Activated CD8-positive, alpha-beta memory T cell treated with anti-CD3 and anti-CD28 coated beads, Interleukin-2, amount 50 U/mL, for 4 hours (primary cell): Measurements from ENCODE around the gene CNTLN.
"Not testable (repeated sequence)": the region's sequence is repeated elsewhere in the genome, so short reads cannot be mapped to it uniquely, and the experiment has no call there.

Source experiments
- DNase-seq: peaks from one replicate; pipeline ENCODE4 v3.0.0-alpha.2; 2020

The CNTLN gene

GRCh38 chr9:17422994-17423680 is 288.3 kb downstream of the CNTLN start:
- no peak for DNase-seq

DNA sequence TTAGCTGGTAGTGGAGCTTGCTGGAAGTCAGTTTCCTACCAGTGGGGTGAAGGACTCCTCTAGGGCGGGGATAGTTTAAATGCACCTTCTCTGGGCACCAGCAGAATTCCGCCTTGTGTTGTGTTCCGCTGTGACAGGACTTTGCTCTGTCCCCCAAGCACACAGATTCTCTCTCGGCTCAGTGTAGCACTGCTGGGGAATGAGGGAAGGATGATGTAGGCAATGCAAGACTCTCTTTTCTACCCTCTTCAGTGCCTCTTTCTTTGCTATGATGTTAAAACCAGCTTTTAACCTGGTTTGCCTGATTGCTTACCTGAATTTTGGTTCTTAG is 288.8 kb downstream of the CNTLN start:
- DNase-seq = no peak

GRCh38 chr9:17425384-17425783 is 290.5 kb downstream of the CNTLN start:
- no peak for DNase-seq

GRCh38 chr9:17433526-17433925 is 298.7 kb downstream of the CNTLN start:
- no peak for DNase-seq

- no peak for DNase-seq
Measured at GRCh38 chr9:17436854-17437253, 302.0 kb downstream of the CNTLN start.

GRCh38 chr9:17437813-17438212 is 303.0 kb downstream of the CNTLN start:
- no peak for DNase-seq

GRCh38 chr9:17445126-17445525 is 310.3 kb downstream of the CNTLN start:
- DNase-seq = not testable (repeated sequence)

DNA sequence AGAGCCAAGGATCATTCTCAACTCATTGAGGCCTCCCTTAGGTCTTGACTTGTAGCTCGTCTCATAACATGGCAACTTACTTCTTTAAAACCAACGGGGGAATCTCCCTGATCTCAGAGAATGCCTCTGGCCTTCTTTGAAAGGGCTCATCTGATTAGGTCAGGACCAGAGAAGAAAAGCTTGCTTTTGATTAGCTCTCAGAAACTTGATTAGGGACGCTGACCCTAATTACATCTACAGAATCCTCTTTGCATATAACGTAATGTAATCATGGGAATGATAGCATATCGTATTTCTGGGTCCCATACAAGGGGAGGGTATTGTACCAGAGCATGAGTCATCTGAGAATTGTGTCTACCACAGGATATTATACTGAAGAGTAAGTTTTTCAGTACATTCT is 318.9 kb downstream of the CNTLN start:
- DNase-seq = no peak

DNA sequence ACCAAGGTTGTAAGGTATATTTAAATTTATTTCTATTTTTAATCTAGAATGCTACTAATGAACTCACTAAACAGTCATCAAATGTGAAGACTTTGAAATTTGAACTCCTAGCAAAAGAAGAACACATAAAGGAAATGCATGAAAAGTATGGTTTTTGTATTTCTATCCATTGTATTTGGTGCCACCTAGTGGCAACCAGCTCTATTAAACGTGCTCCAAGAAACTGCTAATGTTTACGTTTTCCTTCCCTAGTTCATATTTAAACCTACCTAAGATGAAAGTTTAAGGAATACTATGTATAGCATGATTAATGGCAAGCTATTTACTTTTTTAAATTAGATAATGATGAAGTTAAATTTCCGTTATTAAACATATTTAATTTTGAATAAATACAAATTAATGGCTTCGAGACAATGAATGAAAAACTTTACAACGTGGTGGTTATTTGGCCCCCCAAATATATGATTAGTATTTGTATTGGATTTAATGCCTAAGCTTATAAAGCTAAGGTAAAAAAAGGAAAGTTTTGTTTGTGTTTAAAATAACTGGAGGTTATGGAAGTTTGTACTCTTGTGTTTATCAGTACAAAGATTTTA is 328.1 kb downstream of the CNTLN start:
- no peak for DNase-seq

DNA sequence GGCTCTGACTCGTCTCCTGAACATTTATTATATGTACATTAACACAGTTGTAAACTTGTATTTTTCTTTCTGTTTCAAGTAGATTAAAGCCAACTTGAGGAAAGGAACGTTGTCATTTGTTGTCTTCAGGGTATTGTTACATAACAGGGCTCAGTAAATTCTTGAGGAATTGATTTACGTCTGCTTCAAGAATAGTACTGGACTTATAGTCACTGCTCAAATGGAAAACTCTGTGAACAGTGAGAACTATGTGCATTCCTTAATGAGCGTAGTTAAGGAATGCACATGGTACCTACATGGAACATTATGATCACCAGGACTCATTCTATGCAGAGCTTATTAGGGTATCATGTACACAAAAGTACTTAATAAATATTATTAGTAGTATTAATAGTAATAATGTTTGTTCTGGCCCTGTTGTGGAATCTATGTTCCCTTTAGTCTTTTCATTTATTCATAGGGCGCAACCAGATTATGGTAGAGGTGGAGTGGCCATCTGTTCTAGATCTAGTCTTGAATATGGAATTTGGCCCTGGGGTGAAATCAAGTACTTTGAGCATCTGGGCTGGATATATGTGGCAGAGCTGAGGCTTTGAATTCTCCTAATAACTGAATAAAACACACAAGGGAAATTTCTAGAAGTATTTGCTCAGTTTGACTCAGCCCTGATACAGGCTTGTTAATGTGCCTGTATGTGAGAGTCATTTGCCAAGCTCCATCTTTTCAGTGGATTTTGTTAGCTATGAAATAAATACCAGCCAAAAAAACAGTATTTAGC is 335.4 kb downstream of the CNTLN start:
- no peak for DNase-seq

GRCh38 chr9:17472126-17472525 is 337.3 kb downstream of the CNTLN start:
- no peak for DNase-seq

DNA sequence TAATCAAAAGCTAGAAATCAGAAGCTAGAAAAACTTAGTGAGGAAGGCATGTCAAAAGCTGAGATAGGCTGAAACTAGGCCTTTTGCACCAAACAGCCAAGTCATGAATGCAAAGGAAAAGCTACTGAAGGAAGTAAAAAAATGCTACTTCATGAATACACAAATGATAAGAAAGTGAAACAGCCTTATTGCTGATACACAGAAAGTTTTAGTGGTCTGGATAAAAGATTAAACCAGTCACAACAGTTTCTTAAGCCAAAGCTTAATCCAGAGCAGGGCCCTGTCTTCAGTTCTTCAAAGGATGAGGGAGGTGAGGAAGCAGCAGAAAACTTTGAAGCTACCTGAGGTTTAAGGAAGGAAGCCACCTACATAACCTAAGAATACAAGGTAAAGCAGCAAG is 341.6 kb downstream of the CNTLN start:
- DNase-seq = no peak

DNA sequence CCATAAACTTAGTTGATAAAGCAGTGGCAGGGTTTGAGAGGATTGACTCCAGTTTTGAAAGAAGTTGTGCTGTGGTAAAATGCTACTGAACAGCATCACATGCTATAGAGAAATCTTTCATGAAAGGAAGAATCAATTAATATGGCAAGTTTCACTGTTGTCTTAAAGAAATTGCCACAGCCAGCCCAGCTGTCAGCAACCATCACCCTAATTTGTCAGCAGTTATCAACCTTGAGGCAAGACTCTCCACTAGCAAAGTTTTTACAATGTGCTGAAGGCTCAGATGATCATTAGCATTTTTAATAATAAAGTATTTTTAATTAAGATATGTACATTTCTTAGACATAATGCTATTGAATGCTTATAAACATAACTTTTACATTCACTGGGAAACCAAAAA is 343.0 kb downstream of the CNTLN start:
- no peak for DNase-seq

DNA sequence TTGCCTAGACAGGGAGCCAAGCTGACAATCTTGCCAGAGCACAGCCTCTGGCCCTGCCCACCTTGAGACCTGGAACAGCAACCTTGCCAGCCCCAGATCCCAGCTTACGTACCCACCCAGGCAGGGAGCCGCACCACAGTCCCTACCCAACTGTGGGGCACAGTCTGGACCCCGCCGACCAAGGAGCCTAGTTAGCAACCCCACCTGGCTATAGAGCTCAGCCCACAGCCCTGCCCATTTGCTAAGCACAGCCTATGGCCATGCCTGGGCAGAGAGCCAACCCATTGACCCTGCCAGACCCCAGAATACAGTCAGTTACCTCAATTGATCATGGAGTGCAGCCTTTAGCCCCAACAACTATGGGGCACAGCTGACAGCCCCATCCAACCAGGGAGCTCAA is 346.1 kb downstream of the CNTLN start:
- no peak for DNase-seq

DNA sequence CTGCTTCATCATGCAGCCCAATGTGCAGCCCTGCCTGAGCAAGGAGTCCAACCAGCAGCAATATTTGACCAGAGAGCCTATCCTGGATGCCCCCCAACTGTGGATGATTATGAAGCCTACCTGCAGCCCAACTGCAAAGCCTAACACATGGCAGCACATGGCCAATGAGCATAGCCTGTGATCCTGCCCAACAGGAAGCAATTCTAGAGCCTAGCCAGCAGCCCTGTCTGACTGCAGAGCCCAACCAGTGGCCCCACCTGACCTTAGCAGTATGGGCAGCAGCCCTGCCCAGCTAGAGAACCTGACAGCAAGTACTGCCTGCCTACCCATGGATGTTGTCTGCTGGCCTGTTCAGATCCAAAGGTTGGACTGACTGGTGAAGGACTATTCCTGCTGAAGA is 346.7 kb downstream of the CNTLN start:
- no peak for DNase-seq

DNA sequence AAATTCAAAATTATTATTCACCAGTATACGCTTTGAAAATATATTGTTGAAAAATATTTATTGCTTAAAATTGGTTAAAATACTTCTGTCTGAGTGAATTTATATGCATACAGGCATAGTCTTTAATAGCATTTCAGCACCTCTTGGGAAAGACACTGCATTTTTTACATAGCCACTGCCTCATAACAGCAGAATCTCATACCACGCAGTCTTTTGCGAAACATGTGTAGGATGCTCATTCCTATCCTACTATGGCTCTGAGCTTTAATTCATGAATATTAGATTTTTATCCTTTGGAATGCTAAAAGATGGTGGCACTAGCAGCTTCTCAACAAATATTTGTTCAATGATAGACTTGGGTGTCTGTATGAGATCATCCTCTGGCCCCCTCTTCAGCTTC is 350.1 kb downstream of the CNTLN start:
- DNase-seq = no peak

GRCh38 chr9:17486396-17486795 is 351.6 kb downstream of the CNTLN start:
- no peak for DNase-seq

- DNase-seq = no peak
Measured at GRCh38 chr9:17487467-17487866, 352.6 kb downstream of the CNTLN start.

DNA sequence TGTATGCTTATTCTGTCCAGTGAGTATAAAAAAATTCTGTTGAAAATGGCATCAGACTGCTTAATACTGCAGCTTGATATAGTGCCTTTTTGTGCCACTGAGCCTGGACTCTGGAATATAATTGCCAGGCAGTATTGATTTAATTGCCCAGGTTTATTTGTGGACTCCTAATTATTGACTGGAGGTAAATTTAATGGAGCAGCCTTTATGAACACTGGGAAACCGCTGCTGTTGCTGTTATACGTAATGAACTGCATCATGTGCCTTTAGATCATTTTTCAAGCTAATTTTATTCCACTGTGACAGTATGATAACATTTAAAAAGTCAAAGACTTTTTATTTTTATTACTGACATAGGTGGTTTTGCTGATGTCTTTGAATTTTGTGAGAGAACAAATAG is 353.8 kb downstream of the CNTLN start:
- no peak for DNase-seq

DNA sequence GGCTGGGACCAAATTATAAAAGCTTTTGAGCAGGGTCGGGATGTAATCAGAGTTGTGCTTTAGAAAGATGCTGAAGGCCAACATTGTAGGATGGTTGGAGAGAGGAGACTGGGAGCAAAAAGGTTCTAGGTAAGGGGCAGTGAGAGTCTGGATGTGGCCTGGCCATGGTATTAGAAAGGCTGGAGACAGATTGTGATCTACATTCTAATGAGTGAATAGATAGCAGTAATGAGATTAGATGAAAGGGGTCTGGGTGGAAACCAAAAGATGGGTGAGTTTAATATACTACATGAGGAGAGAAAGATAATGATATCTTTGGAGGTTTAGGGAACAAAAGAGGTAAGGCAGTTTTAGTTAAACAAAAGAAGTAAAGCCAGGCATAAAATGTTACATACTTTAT is 355.3 kb downstream of the CNTLN start:
- DNase-seq = no peak

- no peak for DNase-seq
Measured at GRCh38 chr9:17491780-17492179, 356.9 kb downstream of the CNTLN start.

GRCh38 chr9:17503196-17503595 is 368.4 kb downstream of the CNTLN start:
- no peak for DNase-seq

- no peak for DNase-seq
Measured at GRCh38 chr9:17509151-17509550, 374.3 kb downstream of the CNTLN start.

DNA sequence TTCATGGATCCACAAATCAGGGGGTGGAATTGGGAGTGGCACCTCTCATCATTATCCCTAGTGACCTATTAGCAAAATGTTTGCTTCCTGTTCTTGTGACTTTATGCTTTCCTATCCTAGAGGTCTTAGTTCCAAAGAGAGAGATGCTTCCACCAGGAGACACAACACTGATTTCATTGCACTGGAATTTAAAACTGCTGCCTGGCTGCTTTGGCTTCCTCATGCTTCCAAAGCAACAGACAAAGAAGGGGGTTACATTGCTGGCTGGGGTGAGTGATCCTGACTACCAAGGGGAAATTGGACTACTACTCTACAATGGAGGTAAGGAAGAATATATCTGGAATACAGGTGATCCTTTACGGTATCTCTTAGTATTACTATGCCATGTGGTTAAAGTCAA is 374.9 kb downstream of the CNTLN start:
- DNase-seq = no peak

- DNase-seq = no peak
Measured at GRCh38 chr9:17519761-17520160, 384.9 kb downstream of the CNTLN start.
